ENCODE measurements around the gene VPS37B. TPM values are rescaled to one million over a fixed set of nuclear protein-coding genes. Genes with fewer than 3 reads are reported as not detected.

Gene VPS37B
- total RNA-seq, 1 experiment from 2014 or later, result 24.0 TPM

- Histone ChIP-seq H3K4me3 (ENCODE audit: low read depth, low read length) (no peak overlapping the region), H3K36me3 (ENCODE audit: control insufficient read depth, insufficient read depth, low read length) (no peaks in the 10 kb centered on the region), H3K27me3 (replicated peaks; ENCODE audit: control insufficient read depth, insufficient read depth, low read length) (no peaks in the 10 kb centered on the region), H3K9me3 (no peaks in the 10 kb centered on the region), H3K4me1 (peaks cover 6% of the 10 kb centered on the region; the same call in 1 of the 2 replicates)
- ChIA-PET CTCF (interaction anchor here (0.6 kb wide), 1 partner anchor 98 kb away, joined by 3 read pairs; no protein-coding TSS in a partner anchor), POLR2A (no interaction called here)
- no peak for TF ChIP-seq CTCF (IDR thresholded peaks at IDR 0.05; ENCODE audit: insufficient read depth in 1 of 2, low read depth in 1 of 2, low read length in 1 of 2, severe bottlenecking in 1 of 2, unreplicated experiment in 1 of 2)
- Mint-ChIP-seq H3K4me3 (ENCODE audit: unreplicated experiment) (no peak overlapping the region), H3K9me3 (ENCODE audit: unreplicated experiment) (no peaks in the 10 kb centered on the region), H3K4me1 (ENCODE audit: low read depth, unreplicated experiment) (no peaks in the 10 kb centered on the region), H3K27me3 (ENCODE audit: insufficient read depth, unreplicated experiment) (no peaks in the 10 kb centered on the region), H3K36me3 (ENCODE audit: insufficient read depth, unreplicated experiment) (peaks cover 10% of the 10 kb centered on the region), H3K27ac (ENCODE audit: unreplicated experiment) (no peak overlapping the region)
- intact Hi-C loops (cut with micrococcal nuclease; ENCODE audit: unreplicated experiment), result no loop called here
- no peak for DNase-seq
- no TSS peak for BruUV-seq (replicated peaks)
Measured at GRCh38 chr12:122855071-122855829, 40.7 kb downstream of the VPS37B start.

GRCh38 chr12:122854554-122854953 lies 41.4 kb downstream of the VPS37B start:
- no peaks in the 10 kb centered on the region for H3K4me1 Mint-ChIP-seq (ENCODE audit: low read depth, unreplicated experiment)
- H3K4me3 Mint-ChIP-seq (ENCODE audit: unreplicated experiment), result no peak overlapping the region
- peaks cover 10% of the 10 kb centered on the region for H3K36me3 Mint-ChIP-seq (ENCODE audit: insufficient read depth, unreplicated experiment)
- POLR2A ChIA-PET, result interaction anchor here (0.7 kb wide), 1 partner anchor 18 kb away, joined by 8 read pairs; no protein-coding TSS in a partner anchor
- H3K36me3 ChIP-seq (ENCODE audit: control insufficient read depth, insufficient read depth, low read length), result no peaks in the 10 kb centered on the region
- intact Hi-C loops (cut with micrococcal nuclease; ENCODE audit: unreplicated experiment), result no loop called here
- no peak overlapping the region for H3K27ac Mint-ChIP-seq (ENCODE audit: unreplicated experiment)
- CTCF ChIA-PET, result interaction anchor here (0.6 kb wide), 1 partner anchor 99 kb away, joined by 3 read pairs; no protein-coding TSS in a partner anchor
- peaks cover 6% of the 10 kb centered on the region; the same call in 1 of the 2 replicates for H3K4me1 ChIP-seq
- H3K9me3 ChIP-seq, result no peaks in the 10 kb centered on the region
- no peaks in the 10 kb centered on the region for H3K9me3 Mint-ChIP-seq (ENCODE audit: unreplicated experiment)
- no TSS peak for BruUV-seq (replicated peaks)
- H3K4me3 ChIP-seq (ENCODE audit: low read depth, low read length), result no peak overlapping the region
- no peaks in the 10 kb centered on the region for H3K27me3 Mint-ChIP-seq (ENCODE audit: insufficient read depth, unreplicated experiment)
- no peaks in the 10 kb centered on the region for H3K27me3 ChIP-seq (replicated peaks; ENCODE audit: control insufficient read depth, insufficient read depth, low read length)
- TF ChIP-seq CTCF (IDR thresholded peaks at IDR 0.05; ENCODE audit: insufficient read depth in 1 of 2, low read depth in 1 of 2, low read length in 1 of 2, severe bottlenecking in 1 of 2, unreplicated experiment in 1 of 2), result no peak
- no peak for DNase-seq

GRCh38 chr12:122853582-122854245 lies 42.2 kb downstream of the VPS37B start:
- Histone ChIP-seq H3K4me3 (ENCODE audit: low read depth, low read length) (no peak overlapping the region), H3K27me3 (replicated peaks; ENCODE audit: control insufficient read depth, insufficient read depth, low read length) (no peaks in the 10 kb centered on the region), H3K36me3 (ENCODE audit: control insufficient read depth, insufficient read depth, low read length) (no peaks in the 10 kb centered on the region), H3K9me3 (no peaks in the 10 kb centered on the region), H3K4me1 (peaks cover 6% of the 10 kb centered on the region; the same call in 1 of the 2 replicates)
- ChIA-PET POLR2A (interaction anchor here (0.7 kb wide), 1 partner anchor 17 kb away, joined by 8 read pairs; no protein-coding TSS in a partner anchor), CTCF (no interaction called here)
- H3K36me3 Mint-ChIP-seq (ENCODE audit: insufficient read depth, unreplicated experiment), result peaks cover 10% of the 10 kb centered on the region
- H3K9me3 Mint-ChIP-seq (ENCODE audit: unreplicated experiment), result no peaks in the 10 kb centered on the region
- intact Hi-C loops (cut with micrococcal nuclease; ENCODE audit: unreplicated experiment), result no loop called here
- H3K27ac Mint-ChIP-seq (ENCODE audit: unreplicated experiment), result no peak overlapping the region
- TF ChIP-seq CTCF (IDR thresholded peaks at IDR 0.05; ENCODE audit: insufficient read depth in 1 of 2, low read depth in 1 of 2, low read length in 1 of 2, severe bottlenecking in 1 of 2, unreplicated experiment in 1 of 2), result no peak
- no peak overlapping the region for H3K4me3 Mint-ChIP-seq (ENCODE audit: unreplicated experiment)
- H3K4me1 Mint-ChIP-seq (ENCODE audit: low read depth, unreplicated experiment), result no peaks in the 10 kb centered on the region
- no TSS peak for BruUV-seq (replicated peaks)
- no peaks in the 10 kb centered on the region for H3K27me3 Mint-ChIP-seq (ENCODE audit: insufficient read depth, unreplicated experiment)
- DNase-seq, result no peak
